A549 (cell line): ENCODE measurements around the gene CFAP73. TPM values are rescaled to one million over a fixed set of nuclear protein-coding genes. Genes with fewer than 3 reads are reported as not detected.

ENCODE experiments used
- ATAC-seq, 2 experiments: fragments of 200-7000 bp in 1 of 2; fragments of >200 bp in 1 of 2; cut with Nextera tagmentation in 1 of 2; cut with Tn5 transposase in 1 of 2; 3 replicates each; pipeline versions ENCODE4 v1.8.0 to v1.9.1; 2018 to 2020; ENCODE audit warnings: mild to moderate bottlenecking in 1 of 2, moderate library complexity in 1 of 2
- CTCF ChIA-PET: fragments of 300-600 bp; sonication (Branson Sonifier 250); formaldehyde crosslinking; extraction: SDS; loops from one replicate; lab custom pipeline; 2021; ENCODE audit warnings: antibody characterized with exemption, inconsistent platforms; lab: Yijun Ruan, JAX
- POLR2A ChIA-PET: fragments of 350-600 bp; formaldehyde crosslinking; extraction: SDS; loops from one replicate; lab custom pipeline; 2021; ENCODE audit warnings: antibody characterized with exemption, inconsistent platforms; lab: Yijun Ruan, JAX
- DNase-seq, 2 experiments: peaks; one replicate each; pipeline versions ENCODE4 v3.0.0 to v3.0.0-alpha.2; 2011 to 2016; ENCODE audit warnings: low read depth in 1 of 2, low spot score in 1 of 2
- FAIRE-seq: peaks from 2 replicates; lab custom pipeline; 2011; peaks lifted over from hg19 to GRCh38; lab: Jason Lieb, UNC
- H3K27ac ChIP-seq, 2 experiments: fragments of >200 bp; sonication (Bioruptor Twin); formaldehyde crosslinking; 3 replicates each; pipeline ENCODE4 v1.5.1; 2016 to 2017
- H3K4me1 ChIP-seq: fragments of >200 bp; sonication (Bioruptor Twin); formaldehyde crosslinking; 3 replicates; pipeline ENCODE4 v1.6.1; 2016
- H3K4me2 ChIP-seq: fragments of >200 bp; sonication (Bioruptor Twin); formaldehyde crosslinking; 3 replicates; pipeline ENCODE4 v1.6.1; 2016
- H3K4me3 ChIP-seq: fragments of >200 bp; sonication (Bioruptor Twin); formaldehyde crosslinking; 3 replicates; pipeline ENCODE4 v1.5.1; 2016
- H3K9me3 ChIP-seq: fragments of >200 bp; sonication (Bioruptor Twin); formaldehyde crosslinking; 3 replicates; pipeline ENCODE4 v1.6.1; 2016
- ATOH8 ChIP-seq: fragments of 250-450 bp; sonication (Bioruptor Pico); IDR thresholded peaks from 2 replicates; pipeline ENCODE4 v1.5.0; 2020; ENCODE audit warnings: low read depth, mild to moderate bottlenecking, moderate library complexity
- BCL3 ChIP-seq: fragments of >200 bp; sonication (Bioruptor Twin); formaldehyde crosslinking; IDR thresholded peaks from 3 replicates; pipeline ENCODE4 v1.6.1; 2016
- BHLHE40 ChIP-seq: IDR thresholded peaks from 2 replicates; pipeline ENCODE4 v1.6.1; 2012; ENCODE audit warnings: low read depth, low read length, inconsistent platforms
- EHMT2 ChIP-seq: fragments of 200-600 bp; sonication (generic); IDR thresholded peaks from 2 replicates; pipeline ENCODE4 v1.6.1; 2016; ENCODE audit warnings: antibody characterized with exemption, low read depth, mild to moderate bottlenecking, moderate library complexity
- EP300 ChIP-seq, 2 experiments: fragments of >200 bp; sonication (Bioruptor Twin); formaldehyde crosslinking; IDR thresholded peaks; 2 replicates in 1 of 2; 3 replicates in 1 of 2; pipeline ENCODE4 v1.6.1; 2016 to 2017
- ESRRA ChIP-seq: fragments of 150-350 bp; IDR thresholded peaks from 2 replicates; pipeline ENCODE4 v1.6.1; 2014; ENCODE audit warnings: mild to moderate bottlenecking, low read length, borderline replicate concordance
- FOSB ChIP-seq: fragments of 250-450 bp; sonication (Bioruptor Pico); IDR thresholded peaks from 2 replicates; pipeline ENCODE4 v1.5.0; 2020; ENCODE audit warnings: mild to moderate bottlenecking, moderate library complexity
- FOXS1 ChIP-seq: fragments of 250-450 bp; sonication (Bioruptor Pico); IDR thresholded peaks from 2 replicates; pipeline ENCODE4 v1.5.0; 2020; ENCODE audit warnings: mild to moderate bottlenecking, moderate library complexity
- HDAC2 ChIP-seq: fragments of 200-600 bp; sonication (generic); IDR thresholded peaks from 2 replicates; pipeline ENCODE4 v1.6.1; 2016
- HOXB13 ChIP-seq: fragments of 250-450 bp; sonication (Bioruptor Pico); IDR thresholded peaks from 2 replicates; pipeline ENCODE4 v1.5.0; 2020; ENCODE audit warnings: low read depth, mild to moderate bottlenecking, moderate library complexity
- JUNB ChIP-seq: fragments of >200 bp; sonication (Bioruptor Twin); formaldehyde crosslinking; IDR thresholded peaks from 2 replicates; pipeline ENCODE4 v1.6.1; 2016
- KDM1A ChIP-seq: fragments of 200-600 bp; sonication (generic); IDR thresholded peaks from 2 replicates; pipeline ENCODE4 v1.6.1; 2016; ENCODE audit warnings: low read depth, mild to moderate bottlenecking
- MAFK ChIP-seq: fragments of 450-650 bp; IDR thresholded peaks from 2 replicates; pipeline ENCODE4 v1.6.1; 2014; ENCODE audit not compliant: partially characterized antibody
- MAX ChIP-seq: IDR thresholded peaks from 2 replicates; pipeline ENCODE4 v1.6.1; 2012
- MAZ ChIP-seq: fragments of 150-350 bp; IDR thresholded peaks from 2 replicates; pipeline ENCODE4 v1.6.1; 2014; ENCODE audit warnings: antibody characterized with exemption, low read depth, low read length, borderline replicate concordance
- PHF8 ChIP-seq: fragments of 200-600 bp; sonication (generic); IDR thresholded peaks from 2 replicates; pipeline ENCODE4 v1.6.1; 2016; ENCODE audit warnings: low read depth, mild to moderate bottlenecking, antibody characterized with exemption, moderate library complexity, borderline replicate concordance
- POLR2A ChIP-seq: IDR thresholded peaks from 2 replicates; pipeline ENCODE4 v1.6.1; 2012; ENCODE audit warnings: mild to moderate bottlenecking, low read length
- RARB ChIP-seq: fragments of 250-450 bp; sonication (Bioruptor Pico); IDR thresholded peaks from 2 replicates; pipeline ENCODE4 v1.8.0; 2021; ENCODE audit warnings: mild to moderate bottlenecking, moderate library complexity
- REST ChIP-seq: fragments of 200-600 bp; sonication (generic); IDR thresholded peaks from 2 replicates; pipeline ENCODE4 v1.6.1; 2016; ENCODE audit warnings: antibody characterized with exemption, mild to moderate bottlenecking, moderate library complexity
- SMC3 ChIP-seq: fragments of >200 bp; sonication (Bioruptor Twin); formaldehyde crosslinking; IDR thresholded peaks from 3 replicates; pipeline ENCODE4 v1.6.1; 2018; ENCODE audit warnings: inconsistent platforms
- TFCP2L1 ChIP-seq: fragments of 250-450 bp; sonication (Bioruptor Pico); IDR thresholded peaks from 2 replicates; pipeline ENCODE4 v1.5.0; 2021; ENCODE audit warnings: mild to moderate bottlenecking
- USF2 ChIP-seq: fragments of 450-650 bp; IDR thresholded peaks from 2 replicates; pipeline ENCODE4 v1.6.1; 2014; ENCODE audit warnings: antibody characterized with exemption
- ZSCAN20 ChIP-seq: fragments of 250-450 bp; sonication (Bioruptor Pico); IDR thresholded peaks from 2 replicates; pipeline ENCODE4 v1.8.0; 2022; ENCODE audit warnings: mild to moderate bottlenecking, moderate library complexity
- WGBS: methylation state at CpG from one replicate; pipeline ENCODE4 v1.1.6; 2017; ENCODE audit errors: missing lambda C conversion rate; 5-methylcytosine and 5-hydroxymethylcytosine counted together
- polyA plus RNA-seq, 4 experiments: library from polyadenylated mRNA; depleted of rRNA in 3 of 4; stranded (reverse); fragments of >200 nt; fragmentation: RNase III in 1 of 4; extraction: RNeasy Plus Mini Kit Qiagen cat#74134 plus additional on column Dnase treatment in 1 of 4; gene quantifications; 2 replicates in 3 of 4; 3 replicates in 1 of 4; pipeline ENCODE4 v1.2.3, GENCODE V29; 2011 to 2017

CFAP73 gene
- polyA plus RNA-seq, 2 of the 4 experiments (the other 2 are of a cell fraction): 0.05 TPM; not detected in 1

GRCh38 chr12:113127791-113128199 lies 21.7 kb upstream of the CFAP73 start:
- 34% methylated on average over 13 of the region's 15 CpGs for WGBS
- no peak for ATAC-seq

GRCh38 chr12:113128802-113129663 lies 20.5 kb upstream of the CFAP73 start:
- no peak overlapping the region for H3K4me2 ChIP-seq
- ATAC-seq (no peak), FAIRE-seq (no peak), DNase-seq (no peak)
- CTCF ChIA-PET: interaction anchor here (0.7 to 1.6 kb wide), 8 partner anchors 9 to 80 kb away, joined by 3 to 5 read pairs (median 3); no protein-coding TSS in a partner anchor
- no peak overlapping the region for H3K27ac ChIP-seq
- POLR2A ChIA-PET: no interaction called here
- no peak overlapping the region for H3K4me3 ChIP-seq
- 0 out of 3 replicates have a peak, but pooled peaks cover 3% of the 10 kb centered on the region for H3K4me1 ChIP-seq
- WGBS: 47% methylated on average over 9 of the region's 9 CpGs
- H3K9me3 ChIP-seq: no peaks in the 10 kb centered on the region
- TF ChIP-seq POLR2A: no peak
- no peak for TF ChIP-seq SMC3
- TF ChIP-seq KDM1A: no peak
- TF ChIP-seq MAFK: no peak
- TF ChIP-seq ATOH8 (CRISPR knock-in tag): no peak
- no peak for TF ChIP-seq MAX
- TF ChIP-seq EP300 (IDR thresholded peaks at IDR 0.05): no peak
- no peak for TF ChIP-seq MAZ
- TF ChIP-seq FOXS1 (CRISPR knock-in tag): no peak
- no peak for TF ChIP-seq EHMT2
- TF ChIP-seq RARB (CRISPR knock-in tag): no peak
- TF ChIP-seq PHF8: no peak
- no peak for TF ChIP-seq BCL3
- no peak for TF ChIP-seq ZSCAN20 (CRISPR knock-in tag)

More at GRCh38 chr12:113127791-113128199, 21.7 kb upstream of the CFAP73 start:
- TF ChIP-seq FOXS1 (CRISPR knock-in tag) (no peak), FOSB (CRISPR knock-in tag) (no peak), BHLHE40 (no peak), REST (no peak), BCL3 (no peak), JUNB (no peak), HOXB13 (CRISPR knock-in tag) (no peak), TFCP2L1 (CRISPR knock-in tag) (no peak), ESRRA (no peak), HDAC2 (no peak), USF2 (no peak)
- FAIRE-seq: no peak
- 0 out of 3 replicates have a peak, but pooled peaks cover 3% of the 10 kb centered on the region for H3K4me1 ChIP-seq
- H3K27ac ChIP-seq: no peak overlapping the region
- peak overlapping the region; percentile 36; the same call in 2 of the 3 replicates for H3K4me2 ChIP-seq
- peaks cover 5% of the 10 kb centered on the region; the same call in 1 of the 3 replicates for H3K9me3 ChIP-seq
- CTCF ChIA-PET: interaction anchor here (1.1 to 1.9 kb wide), 2 partner anchors 17 to 47 kb away, joined by 3 to 6 read pairs; no protein-coding TSS in a partner anchor
- H3K4me3 ChIP-seq: no peak overlapping the region
- no peak for DNase-seq
- POLR2A ChIA-PET: no interaction called here
